GM23338 (cell line): ENCODE data around the gene TPST1. TPM values are rescaled to one million over a fixed set of nuclear protein-coding genes. Genes with fewer than 3 reads are reported as not detected.

ENCODE experiments used
- ATAC-seq: fragments of 200-7000 bp; cut with Tn5 transposase; 3 replicates; pipeline ENCODE4 v1.9.1; 2020
- DNase-seq: peaks from one replicate; pipeline ENCODE4 v3.0.0-alpha.2; 2015; ENCODE audit warnings: low spot score
- H2AFZ ChIP-seq: fragments of 200-600 bp; sonication (generic); 2 replicates; pipeline ENCODE4 v1.8.0; 2016; ENCODE audit warnings: antibody characterized with exemption, mild to moderate bottlenecking, moderate library complexity
- H3F3A ChIP-seq: fragments of 200-600 bp; sonication (generic); replicated peaks from 2 replicates; pipeline ENCODE4 v1.8.0; 2017; ENCODE audit warnings: antibody characterized with exemption, mixed run types, low read depth
- H3K27ac ChIP-seq: fragments of 200-600 bp; sonication (generic); 2 replicates; pipeline ENCODE4 v1.6.1; 2016; ENCODE audit warnings: low read depth
- H3K27me3 ChIP-seq: fragments of 200-600 bp; sonication (generic); 2 replicates; pipeline ENCODE4 v1.8.0; 2016; ENCODE audit warnings: mild to moderate bottlenecking, mixed run types, moderate library complexity; ENCODE audit not compliant: insufficient read depth
- H3K36me3 ChIP-seq: fragments of 200-600 bp; sonication (generic); 2 replicates; pipeline ENCODE4 v1.8.0; 2016; ENCODE audit warnings: mild to moderate bottlenecking; ENCODE audit not compliant: insufficient read depth
- H3K4me1 ChIP-seq: fragments of 200-600 bp; sonication (generic); 2 replicates; pipeline ENCODE4 v1.8.0; 2016; ENCODE audit warnings: mild to moderate bottlenecking, moderate library complexity; ENCODE audit not compliant: insufficient read depth
- H3K4me2 ChIP-seq: fragments of 200-600 bp; sonication (generic); 2 replicates; pipeline ENCODE4 v1.7.1; 2017; ENCODE audit warnings: mixed run types
- H3K4me3 ChIP-seq: fragments of 200-600 bp; sonication (generic); 2 replicates; pipeline ENCODE4 v1.6.1; 2016; ENCODE audit warnings: mixed run types
- H3K79me2 ChIP-seq: fragments of 200-600 bp; sonication (generic); replicated peaks from 2 replicates; pipeline ENCODE4 v1.8.0; 2017; ENCODE audit warnings: mild to moderate bottlenecking; ENCODE audit not compliant: insufficient read depth
- H3K9me2 ChIP-seq: fragments of 200-600 bp; sonication (generic); 2 replicates; pipeline ENCODE4 v1.8.0; 2017; ENCODE audit not compliant: insufficient read depth
- H4K20me1 ChIP-seq: fragments of 200-600 bp; sonication (generic); replicated peaks from 2 replicates; pipeline ENCODE4 v1.8.0; 2017; ENCODE audit warnings: mild to moderate bottlenecking; ENCODE audit not compliant: insufficient read depth
- H3K27ac Mint-ChIP-seq: 2 replicates; pipeline ENCODE4 v1.8.0; 2020; ENCODE audit warnings: inconsistent platforms, mild to moderate bottlenecking, moderate library complexity, mixed read lengths
- H3K27me3 Mint-ChIP-seq: 3 replicates; pipeline ENCODE4 v1.8.0; 2022; ENCODE audit warnings: low read depth, mild to moderate bottlenecking, moderate library complexity, mixed read lengths, inconsistent platforms; ENCODE audit not compliant: insufficient read depth, poor library complexity
- H3K36me3 Mint-ChIP-seq: 3 replicates; pipeline ENCODE4 v1.8.0; 2021; ENCODE audit warnings: low read depth, mild to moderate bottlenecking, inconsistent platforms, moderate library complexity, mixed read lengths
- H3K4me1 Mint-ChIP-seq: 3 replicates; pipeline ENCODE4 v1.8.0; 2020; ENCODE audit warnings: mild to moderate bottlenecking, inconsistent platforms, mixed read lengths
- H3K4me3 Mint-ChIP-seq: 3 replicates; pipeline ENCODE4 v1.8.0; 2021; ENCODE audit warnings: moderate library complexity, mild to moderate bottlenecking, inconsistent platforms, mixed read lengths
- H3K9me3 Mint-ChIP-seq: 3 replicates; pipeline ENCODE4 v1.8.0; 2020; ENCODE audit warnings: moderate library complexity, mild to moderate bottlenecking, inconsistent platforms, mixed read lengths
- CTCF ChIP-seq, 2 experiments: fragments of 200-600 bp in 1 of 2; sonication (generic) in 1 of 2; conservative IDR thresholded peaks; 2 replicates each; pipeline versions ENCODE4 v1.5.1 to v1.6.1; 2016 to 2017; ENCODE audit warnings: antibody characterized with exemption in 2 of 2, low read depth in 2 of 2, mild to moderate bottlenecking in 2 of 2, moderate library complexity in 1 of 2
- EZH2 ChIP-seq: fragments of 200-600 bp; sonication (generic); IDR thresholded peaks from one replicate; pipeline ENCODE4 v1.8.0; 2017; ENCODE audit warnings: antibody characterized with exemption, mild to moderate bottlenecking, low read depth; ENCODE audit not compliant: unreplicated experiment
- EZH2phosphoT487 ChIP-seq: fragments of 200-600 bp; sonication (generic); IDR thresholded peaks from one replicate; pipeline ENCODE4 v1.8.1; 2018; ENCODE audit warnings: antibody characterized with exemption; ENCODE audit not compliant: unreplicated experiment
- JUNB ChIP-seq: IDR thresholded peaks from one replicate; pipeline ENCODE4 v1.6.1; 2016; ENCODE audit warnings: antibody characterized with exemption; ENCODE audit not compliant: unreplicated experiment
- NANOG ChIP-seq: IDR thresholded peaks from 2 replicates; pipeline ENCODE4 v1.6.1; 2016; ENCODE audit warnings: antibody characterized with exemption, borderline replicate concordance
- REST ChIP-seq: IDR thresholded peaks from one replicate; pipeline ENCODE4 v1.6.1; 2018; ENCODE audit warnings: antibody characterized with exemption; ENCODE audit not compliant: unreplicated experiment
- STAT1 ChIP-seq: IDR thresholded peaks from one replicate; pipeline ENCODE4 v1.6.1; 2016; ENCODE audit warnings: antibody characterized with exemption; ENCODE audit not compliant: unreplicated experiment
- ZNF462 ChIP-seq: fragments of 250-450 bp; sonication (Bioruptor Pico); IDR thresholded peaks from 2 replicates; pipeline ENCODE4 v1.5.0; 2020; ENCODE audit warnings: mild to moderate bottlenecking, moderate library complexity
- polyA plus RNA-seq: library from polyadenylated mRNA; unstranded; fragments of >200 nt; fragmentation: Nextera tagmentation; extraction: Ambion mirVana; gene quantifications from 2 replicates; pipeline ENCODE4 v1.2.1, GENCODE V29; 2016
- total RNA-seq: library from RNA; depleted of rRNA; stranded (reverse); fragments of >200 nt; shearing (Covaris generic); gene quantifications from 2 replicates; pipeline ENCODE4 v1.2.3, GENCODE V29; 2014

Gene TPST1
- total and polyA plus RNA-seq, 2 experiments from 2014 or later: 10.7 to 19.2 TPM

GRCh38 chr7:66377045-66377444 is 171.9 kb downstream of the TPST1 start:
- Mint-ChIP-seq H3K9me3 (no peaks in the 10 kb centered on the region; the same call in 1 of the 3 replicates), H3K27ac (no peak overlapping the region), H3K36me3 (peaks cover 31% of the 10 kb centered on the region), H3K4me3 (no peak overlapping the region), H3K27me3 (peaks cover 13% of the 10 kb centered on the region), H3K4me1 (no peaks in the 10 kb centered on the region; the same call in 2 of the 3 replicates)
- DNase-seq (no peak), ATAC-seq (no peak)
- no peak overlapping the region for H3K27ac ChIP-seq
- no peaks in the 10 kb centered on the region for H3K27me3 ChIP-seq
- H2AFZ ChIP-seq: no peak overlapping the region
- H4K20me1 ChIP-seq: no peaks in the 10 kb centered on the region
- H3K36me3 ChIP-seq: no peaks in the 10 kb centered on the region; the same call in 1 of the 2 replicates
- H3K4me1 ChIP-seq: no peaks in the 10 kb centered on the region
- H3K9me2 ChIP-seq: no peaks in the 10 kb centered on the region
- no peak overlapping the region for H3K4me2 ChIP-seq
- TF ChIP-seq JUNB (no peak), EZH2phosphoT487 (no peak), NANOG (no peak), REST (no peak), CTCF (conservative IDR thresholded peaks at IDR 0.05; ENCODE audit: low read depth in 2 of 2) (no peak)
- 0 out of 2 replicates have a peak, but pooled peaks cover 3% of the 10 kb centered on the region for H3F3A ChIP-seq
- no peak overlapping the region for H3K4me3 ChIP-seq
- no peaks in the 10 kb centered on the region for H3K79me2 ChIP-seq

GRCh38 chr7:66377714-66378113 is 172.6 kb downstream of the TPST1 start:
- no peak overlapping the region for H3K4me3 Mint-ChIP-seq
- no peaks in the 10 kb centered on the region; the same call in 2 of the 3 replicates for H3K4me1 Mint-ChIP-seq
- H3K27ac Mint-ChIP-seq: no peak overlapping the region
- peaks cover 35% of the 10 kb centered on the region for H3K36me3 Mint-ChIP-seq
- Histone ChIP-seq H3F3A (0 out of 2 replicates have a peak, but pooled peaks cover 3% of the 10 kb centered on the region), H4K20me1 (no peaks in the 10 kb centered on the region), H3K4me1 (no peaks in the 10 kb centered on the region), H3K4me3 (no peak overlapping the region), H3K27ac (no peak overlapping the region), H2AFZ (no peak overlapping the region), H3K36me3 (no peaks in the 10 kb centered on the region; the same call in 1 of the 2 replicates), H3K27me3 (no peaks in the 10 kb centered on the region), H3K79me2 (no peaks in the 10 kb centered on the region), H3K9me2 (no peaks in the 10 kb centered on the region), H3K4me2 (no peak overlapping the region)
- no peaks in the 10 kb centered on the region; the same call in 1 of the 3 replicates for H3K9me3 Mint-ChIP-seq
- ATAC-seq (peak; percentile 16; the same call in 2 of the 3 replicates), DNase-seq (no peak)
- peaks cover 13% of the 10 kb centered on the region for H3K27me3 Mint-ChIP-seq
- TF ChIP-seq STAT1: no peak
- no peak for TF ChIP-seq EZH2
- TF ChIP-seq ZNF462 (CRISPR knock-in tag): no peak
